Activated naive CD4-positive, alpha-beta T cell treated with anti-CD3 and anti-CD28 coated beads, Interleukin-2, amount 50 U/mL, for 24 hours (primary cell): Measurements from ENCODE around the gene RPRD1B.

Source experiments
- H3K27ac Mint-ChIP-seq: one replicate; pipeline ENCODE4 v1.8.0; 2021; ENCODE audit warnings: mild to moderate bottlenecking, mixed read lengths
- H3K27me3 Mint-ChIP-seq: one replicate; pipeline ENCODE4 v1.8.0; 2021; ENCODE audit warnings: mixed read lengths
- H3K36me3 Mint-ChIP-seq: one replicate; pipeline ENCODE4 v1.8.0; 2021; ENCODE audit warnings: mixed read lengths
- H3K4me1 Mint-ChIP-seq: one replicate; pipeline ENCODE4 v1.8.0; 2021; ENCODE audit warnings: mixed read lengths
- H3K4me3 Mint-ChIP-seq: one replicate; pipeline ENCODE4 v1.8.0; 2021; ENCODE audit warnings: mild to moderate bottlenecking, mixed read lengths
- H3K9me3 Mint-ChIP-seq: one replicate; pipeline ENCODE4 v1.8.0; 2021; ENCODE audit warnings: mixed read lengths

The RPRD1B gene

DNA sequence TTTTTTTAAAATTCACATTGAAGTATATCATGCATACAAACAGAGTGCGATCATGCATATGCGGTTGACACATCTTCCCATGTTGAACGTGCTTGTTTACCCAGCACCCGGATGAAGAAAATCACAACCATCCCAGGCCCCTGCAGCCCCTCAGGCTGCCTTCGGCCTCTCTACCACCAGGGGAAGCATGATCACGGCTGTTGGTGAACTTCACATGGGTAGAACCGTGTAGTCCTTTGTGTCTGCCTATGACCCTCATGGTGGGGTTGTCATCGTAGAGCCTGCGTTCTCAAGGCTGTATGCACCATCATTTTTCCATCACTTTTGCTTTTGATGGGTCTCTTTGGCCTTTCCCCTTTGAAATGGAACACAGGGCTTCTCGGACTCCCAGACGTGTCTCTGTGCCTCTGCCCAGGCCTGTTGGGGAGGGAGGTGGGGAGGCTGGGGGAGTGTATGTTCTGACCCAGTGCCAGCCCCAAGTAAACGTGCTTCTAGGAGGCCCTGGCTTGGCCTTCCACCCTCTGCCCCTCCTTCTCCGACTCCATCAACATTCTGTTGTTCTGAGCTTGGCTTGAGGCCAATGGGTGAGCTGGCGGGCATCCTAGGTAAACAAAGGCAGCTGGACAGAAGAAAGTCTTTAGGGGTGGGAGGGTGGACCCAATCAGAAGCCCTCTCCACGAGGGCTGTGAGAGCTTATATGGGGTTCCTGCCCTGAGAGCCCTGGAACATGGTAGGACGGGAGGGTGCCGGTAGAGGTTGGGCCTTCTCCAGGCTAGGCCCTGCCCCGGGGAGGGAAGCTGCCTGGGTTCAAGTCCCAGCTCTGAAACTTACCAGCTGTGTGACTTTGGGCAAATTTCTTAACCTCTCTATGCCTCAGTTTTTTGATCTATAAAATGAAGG, 91.9 kb downstream of the RPRD1B start:
- no peaks in the 10 kb centered on the region for H3K4me1 Mint-ChIP-seq
- H3K4me3 Mint-ChIP-seq, result no peak overlapping the region
- H3K36me3 Mint-ChIP-seq, result no peaks in the 10 kb centered on the region
- H3K27ac Mint-ChIP-seq, result no peak overlapping the region
- no peaks in the 10 kb centered on the region for H3K27me3 Mint-ChIP-seq
- H3K9me3 Mint-ChIP-seq, result no peaks in the 10 kb centered on the region

DNA sequence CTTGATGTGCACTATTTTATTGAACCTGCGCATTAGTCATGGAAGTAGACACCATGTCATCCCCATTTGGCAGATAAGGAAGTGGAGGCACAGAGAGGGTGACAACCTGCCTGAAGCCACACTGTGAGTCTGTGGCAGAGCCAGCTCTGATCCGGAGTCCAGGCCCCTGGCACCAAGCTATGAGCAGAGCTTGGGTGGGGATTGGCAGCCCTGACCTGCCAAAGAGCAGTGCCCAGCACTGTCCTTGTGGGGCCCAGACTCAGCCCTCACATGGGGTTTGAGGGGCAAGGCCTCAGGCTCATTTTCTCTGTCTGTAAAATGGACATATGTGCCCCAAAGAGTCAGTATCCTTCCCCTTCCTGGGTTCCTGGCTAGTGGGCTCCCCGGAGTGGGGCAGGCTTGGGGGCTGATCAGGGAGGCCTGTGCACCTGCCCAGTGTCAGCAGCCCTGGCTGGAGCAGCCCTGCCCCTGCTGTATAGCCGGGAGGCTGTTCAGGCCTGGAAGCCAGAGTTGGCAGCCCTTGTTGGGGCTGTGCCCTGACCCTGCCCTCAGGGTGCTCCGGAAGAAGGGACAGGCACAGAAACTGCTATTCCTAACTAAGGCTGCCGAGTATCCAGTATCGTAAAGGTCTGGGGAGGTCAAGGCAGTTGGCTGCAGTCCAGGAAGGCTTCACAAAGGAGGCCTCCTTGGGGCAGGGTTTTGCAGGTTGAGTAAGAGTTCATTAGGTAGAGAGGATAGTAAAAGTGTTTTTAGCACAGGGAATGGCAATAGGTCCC, 92.8 kb downstream of the RPRD1B start:
- Mint-ChIP-seq H3K36me3 (no peaks in the 10 kb centered on the region), H3K27me3 (no peaks in the 10 kb centered on the region), H3K9me3 (no peaks in the 10 kb centered on the region), H3K4me1 (no peaks in the 10 kb centered on the region), H3K4me3 (no peak overlapping the region), H3K27ac (no peak overlapping the region)

DNA sequence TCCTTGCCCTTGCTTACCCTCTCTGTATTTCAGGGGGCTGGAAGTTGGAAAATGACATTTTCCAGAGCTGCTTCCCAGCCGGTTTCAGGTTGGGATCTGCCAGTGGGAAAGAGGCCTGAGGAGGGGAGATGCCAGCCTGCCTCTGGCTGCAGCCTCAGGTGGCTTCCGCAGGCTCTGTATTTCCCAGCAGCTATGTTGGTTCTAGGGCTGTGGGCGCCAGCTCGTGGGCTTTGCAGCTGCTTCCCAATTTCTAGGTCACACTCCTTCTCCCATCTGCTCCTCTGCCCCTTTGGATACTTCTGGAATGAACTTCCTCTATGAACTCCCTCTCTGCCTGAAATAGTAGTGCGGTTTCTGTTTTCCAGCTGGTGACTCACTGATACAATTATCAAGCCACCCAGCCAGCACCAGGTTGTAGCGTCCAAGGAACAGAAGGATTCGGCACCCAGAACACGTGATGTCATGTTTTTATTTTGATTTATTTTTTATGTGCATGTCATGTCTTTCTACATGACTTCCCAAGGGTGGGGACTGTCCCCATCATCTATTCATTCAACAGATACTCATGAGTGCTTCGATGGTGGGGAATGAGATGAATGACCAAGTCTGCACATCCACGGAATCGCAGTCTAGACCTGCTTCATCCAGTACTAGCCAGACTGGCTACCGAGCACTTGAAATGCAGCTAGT, 93.5 kb downstream of the RPRD1B start:
- H3K4me3 Mint-ChIP-seq, result no peak overlapping the region

DNA sequence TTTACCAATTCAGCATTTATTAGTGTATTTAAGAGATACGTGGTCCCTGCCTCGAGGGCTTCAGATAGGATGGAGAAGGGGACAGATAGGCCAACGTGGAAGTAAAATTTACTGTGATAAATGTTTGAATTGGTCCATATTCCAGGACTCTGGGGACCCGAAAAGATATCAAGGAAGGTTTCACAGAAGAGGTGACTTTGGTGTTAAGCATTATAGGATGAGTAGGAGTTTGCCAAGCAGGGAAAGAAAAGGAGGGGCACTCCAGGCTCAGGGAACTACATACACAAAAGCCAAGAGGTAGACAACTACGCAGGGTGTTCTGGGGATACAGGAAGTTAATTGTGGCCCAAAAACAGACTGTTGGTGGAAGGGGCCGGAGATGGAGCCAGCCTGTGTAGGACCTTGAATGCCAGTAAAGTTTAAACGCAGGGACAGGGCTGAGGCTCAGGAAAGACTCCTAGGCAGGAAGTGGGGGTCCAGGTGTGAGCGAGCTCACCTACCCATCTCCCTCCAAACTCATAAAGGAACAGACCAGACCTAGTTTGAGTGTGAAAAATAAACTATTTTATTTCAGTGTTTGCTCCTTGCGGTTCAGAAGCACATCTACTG, 94.5 kb downstream of the RPRD1B start:
- no peak overlapping the region for H3K4me3 Mint-ChIP-seq
- no peaks in the 10 kb centered on the region for H3K4me1 Mint-ChIP-seq
- no peaks in the 10 kb centered on the region for H3K9me3 Mint-ChIP-seq
- H3K27me3 Mint-ChIP-seq, result no peaks in the 10 kb centered on the region
- no peaks in the 10 kb centered on the region for H3K36me3 Mint-ChIP-seq
- H3K27ac Mint-ChIP-seq, result no peak overlapping the region

More for the DNA sequence above, 93.5 kb downstream of the RPRD1B start:
- Mint-ChIP-seq H3K4me1 (no peaks in the 10 kb centered on the region), H3K36me3 (no peaks in the 10 kb centered on the region), H3K9me3 (no peaks in the 10 kb centered on the region), H3K27ac (no peak overlapping the region), H3K27me3 (no peaks in the 10 kb centered on the region)

DNA sequence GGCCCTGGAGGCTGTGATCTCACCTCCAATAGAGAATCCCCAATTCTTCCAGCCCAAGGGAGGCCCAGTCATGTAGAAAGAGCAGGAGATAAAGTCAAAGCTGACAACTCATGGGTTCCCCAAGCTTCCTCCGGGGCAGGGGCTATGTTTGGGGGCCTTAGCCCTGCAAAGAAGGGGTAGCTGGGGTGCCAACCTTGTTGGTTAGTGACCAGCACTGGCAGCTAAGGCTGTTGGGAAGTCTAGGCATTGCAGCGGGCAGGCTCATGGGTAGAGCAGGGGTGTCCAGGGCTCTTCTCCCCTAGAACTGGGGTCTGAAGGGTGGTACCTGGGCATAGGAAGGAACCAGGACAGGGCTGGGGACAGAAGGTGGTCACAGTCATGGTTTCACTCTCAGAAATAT, 95.1 kb downstream of the RPRD1B start:
- Mint-ChIP-seq H3K36me3 (no peaks in the 10 kb centered on the region), H3K4me1 (no peaks in the 10 kb centered on the region), H3K4me3 (no peak overlapping the region), H3K27ac (no peak overlapping the region), H3K27me3 (no peaks in the 10 kb centered on the region), H3K9me3 (no peaks in the 10 kb centered on the region)

DNA sequence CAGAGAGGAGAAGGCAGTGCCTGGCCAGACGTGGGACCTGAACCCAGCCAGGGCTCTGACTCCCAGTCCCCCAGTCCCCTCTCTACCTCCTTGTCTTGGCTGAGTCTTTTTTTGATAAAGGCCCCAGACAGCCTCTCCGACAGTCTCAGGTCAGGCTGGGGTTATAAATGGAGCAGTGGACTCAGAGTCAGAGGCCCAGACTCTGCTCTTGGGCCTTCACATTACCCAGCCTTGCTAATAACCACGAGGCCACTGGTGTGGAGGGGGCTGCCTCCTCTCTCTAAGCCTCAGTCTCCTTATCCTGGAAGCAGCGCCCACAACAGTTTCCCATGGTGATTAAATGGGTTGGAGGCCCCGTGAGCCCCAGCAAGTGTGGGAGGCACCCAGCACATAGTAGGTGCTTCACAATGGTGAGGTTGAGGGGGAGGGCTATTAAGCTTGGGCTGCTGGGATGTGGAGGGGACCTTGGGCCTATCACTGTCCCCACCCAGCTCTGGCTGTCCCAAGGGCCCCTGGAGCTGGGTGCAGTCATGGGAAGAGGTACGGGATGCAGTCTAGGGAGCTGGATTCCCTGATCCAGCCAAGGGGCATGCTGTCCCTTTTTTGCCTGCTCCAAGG, 95.8 kb downstream of the RPRD1B start:
- Mint-ChIP-seq H3K4me3 (no peak overlapping the region), H3K36me3 (no peaks in the 10 kb centered on the region), H3K9me3 (no peaks in the 10 kb centered on the region), H3K4me1 (peaks cover 1% of the 10 kb centered on the region), H3K27me3 (no peaks in the 10 kb centered on the region), H3K27ac (no peak overlapping the region)

DNA sequence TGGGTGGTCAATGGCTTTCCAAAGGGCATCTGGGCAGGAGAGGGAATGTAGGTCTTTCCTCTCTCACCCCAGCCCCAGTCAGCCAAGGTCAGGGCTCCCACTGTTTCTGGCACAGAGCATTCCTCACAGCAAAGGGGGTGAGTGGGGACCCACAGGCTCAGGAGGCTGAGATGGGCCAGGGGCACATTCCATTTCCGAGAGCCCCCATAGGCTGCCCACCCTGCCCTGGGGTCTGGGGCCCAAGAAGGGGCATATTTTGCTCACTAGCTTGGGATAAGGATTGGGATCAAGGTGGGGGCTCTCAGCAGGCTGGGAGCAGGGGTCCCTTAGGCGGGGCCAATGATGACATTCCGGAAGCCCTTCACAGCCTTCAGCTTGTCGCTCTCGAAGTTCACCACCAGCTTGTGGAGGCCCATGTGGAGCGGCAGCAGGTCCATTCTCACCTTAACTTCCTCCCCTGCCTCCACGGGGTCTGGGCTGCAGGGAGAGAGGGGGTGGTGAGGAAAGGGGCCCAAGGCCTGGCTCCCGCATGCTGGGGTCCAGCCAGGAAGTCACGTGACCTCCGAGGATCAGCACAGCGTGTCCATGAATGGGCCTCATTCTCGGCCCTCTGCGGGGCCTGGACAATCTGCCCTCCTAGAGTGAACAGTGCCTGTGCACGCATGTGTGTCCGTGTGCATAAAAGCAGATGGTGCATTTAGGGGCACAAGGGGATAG, 96.5 kb downstream of the RPRD1B start:
- Mint-ChIP-seq H3K27me3 (no peaks in the 10 kb centered on the region), H3K36me3 (no peaks in the 10 kb centered on the region), H3K4me1 (peaks cover 4% of the 10 kb centered on the region), H3K27ac (no peak overlapping the region), H3K4me3 (no peak overlapping the region), H3K9me3 (no peaks in the 10 kb centered on the region)

DNA sequence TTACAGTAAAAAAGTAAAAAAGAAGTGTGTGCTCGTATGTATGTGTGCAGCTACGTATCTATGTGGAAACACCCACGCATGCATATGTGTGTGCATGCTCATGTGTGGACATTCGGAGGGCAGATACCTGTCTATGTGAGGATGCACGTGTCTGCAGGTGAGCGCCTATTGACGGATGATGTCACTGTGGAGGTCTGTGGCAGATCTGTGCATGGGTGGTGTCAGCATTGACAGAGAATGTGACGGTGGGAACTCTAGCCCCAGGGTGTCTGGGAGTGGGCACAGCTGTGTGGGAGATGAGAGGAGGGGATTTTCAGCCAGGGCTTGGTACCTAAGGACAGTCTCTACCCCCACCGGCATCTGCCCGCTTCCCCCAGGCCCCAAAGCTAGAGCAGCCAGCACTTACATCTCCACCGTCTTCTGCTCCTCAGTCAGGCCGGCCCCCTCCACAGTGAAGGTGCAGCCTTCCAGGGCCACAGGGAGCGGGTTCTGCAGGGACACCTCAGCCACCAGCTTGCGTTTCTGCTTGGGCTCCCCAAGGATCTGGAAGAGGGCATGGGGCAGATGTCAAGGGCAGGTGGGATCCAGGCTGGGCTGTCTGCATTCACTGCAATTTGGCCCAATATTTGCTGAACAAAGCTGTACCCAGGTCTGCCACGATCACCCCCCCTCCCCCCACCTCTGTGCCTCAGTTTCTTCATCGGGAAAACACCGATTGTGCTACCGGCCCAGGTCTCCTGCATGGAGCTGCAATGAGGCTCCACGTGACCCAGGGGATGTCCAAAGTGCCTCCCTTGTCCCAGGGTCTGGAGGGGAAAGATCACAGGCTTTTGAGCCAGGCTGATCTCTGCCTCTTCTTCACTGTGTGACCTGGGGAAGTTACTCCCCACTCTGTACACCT, 97.4 kb downstream of the RPRD1B start:
- Mint-ChIP-seq H3K36me3 (no peaks in the 10 kb centered on the region), H3K27me3 (no peaks in the 10 kb centered on the region), H3K27ac (no peak overlapping the region), H3K4me3 (no peak overlapping the region), H3K4me1 (peaks cover 4% of the 10 kb centered on the region), H3K9me3 (no peaks in the 10 kb centered on the region)

DNA sequence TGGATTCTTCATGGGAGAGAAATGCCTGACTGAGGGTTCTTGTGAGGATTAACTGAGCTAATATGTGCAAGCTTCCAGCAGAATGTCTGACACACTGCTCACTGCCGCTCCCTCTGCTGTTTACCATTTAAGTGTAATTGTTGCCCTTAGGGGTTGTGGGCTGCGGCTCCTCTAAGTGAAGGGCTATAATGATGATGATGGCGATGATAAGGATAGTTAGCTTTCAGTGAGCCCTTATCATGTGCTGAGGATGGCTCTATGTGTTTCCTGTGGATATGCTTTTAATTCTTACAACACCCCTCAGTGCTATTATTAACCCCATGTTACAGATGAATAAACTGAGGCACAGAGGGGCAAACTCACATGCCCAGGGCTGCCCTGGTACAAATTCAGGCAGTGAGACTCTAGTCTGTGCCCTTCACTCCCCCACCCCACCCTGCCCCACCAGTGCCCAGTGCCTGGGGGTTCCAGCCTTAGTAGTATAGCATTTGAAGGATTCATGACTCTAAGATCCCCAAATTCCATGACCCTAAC, 98.1 kb downstream of the RPRD1B start:
- peaks cover 4% of the 10 kb centered on the region for H3K4me1 Mint-ChIP-seq
- H3K36me3 Mint-ChIP-seq, result no peaks in the 10 kb centered on the region
- H3K9me3 Mint-ChIP-seq, result no peaks in the 10 kb centered on the region
- no peak overlapping the region for H3K27ac Mint-ChIP-seq
- no peak overlapping the region for H3K4me3 Mint-ChIP-seq
- no peaks in the 10 kb centered on the region for H3K27me3 Mint-ChIP-seq

DNA sequence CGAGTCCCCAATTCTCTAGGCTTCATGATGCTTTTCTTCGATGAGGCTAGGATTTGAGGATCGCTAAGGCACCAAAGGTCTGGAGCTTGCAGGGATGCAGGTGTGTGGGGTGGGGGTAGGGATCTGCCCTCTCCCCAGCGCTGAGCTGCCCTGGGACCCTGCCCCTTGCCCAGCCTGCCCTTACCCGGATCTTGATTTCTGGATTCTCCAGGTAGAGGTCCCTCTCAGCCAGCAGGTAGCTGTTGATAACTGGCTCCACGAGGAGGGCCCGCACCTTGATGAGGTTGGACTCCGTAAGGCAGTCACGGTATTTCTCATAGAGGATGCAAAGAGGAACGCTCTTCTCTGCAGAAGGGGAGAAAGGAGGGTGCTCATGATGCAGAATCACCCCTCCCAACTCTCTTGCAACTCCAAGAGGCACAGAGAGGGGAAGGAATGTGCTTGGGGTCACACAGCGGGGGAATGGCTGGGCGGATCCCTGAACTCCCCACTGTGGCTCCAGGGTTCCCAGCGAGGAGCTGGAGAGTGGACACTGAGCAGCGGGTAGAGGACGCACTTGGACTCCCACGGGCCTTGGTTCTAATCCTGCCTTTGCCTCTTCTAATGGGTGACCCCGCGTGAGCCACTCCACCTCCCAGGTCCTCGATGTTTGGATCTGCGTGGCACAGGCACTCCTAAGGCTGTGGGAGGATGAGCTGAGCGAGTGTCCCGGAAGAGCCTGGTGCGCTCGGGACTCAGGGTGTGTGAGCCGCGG, 98.8 kb downstream of the RPRD1B start:
- H3K9me3 Mint-ChIP-seq, result no peaks in the 10 kb centered on the region
- H3K4me1 Mint-ChIP-seq, result peaks cover 4% of the 10 kb centered on the region
- no peak overlapping the region for H3K27ac Mint-ChIP-seq
- no peaks in the 10 kb centered on the region for H3K36me3 Mint-ChIP-seq
- H3K4me3 Mint-ChIP-seq, result no peak overlapping the region
- no peaks in the 10 kb centered on the region for H3K27me3 Mint-ChIP-seq

DNA sequence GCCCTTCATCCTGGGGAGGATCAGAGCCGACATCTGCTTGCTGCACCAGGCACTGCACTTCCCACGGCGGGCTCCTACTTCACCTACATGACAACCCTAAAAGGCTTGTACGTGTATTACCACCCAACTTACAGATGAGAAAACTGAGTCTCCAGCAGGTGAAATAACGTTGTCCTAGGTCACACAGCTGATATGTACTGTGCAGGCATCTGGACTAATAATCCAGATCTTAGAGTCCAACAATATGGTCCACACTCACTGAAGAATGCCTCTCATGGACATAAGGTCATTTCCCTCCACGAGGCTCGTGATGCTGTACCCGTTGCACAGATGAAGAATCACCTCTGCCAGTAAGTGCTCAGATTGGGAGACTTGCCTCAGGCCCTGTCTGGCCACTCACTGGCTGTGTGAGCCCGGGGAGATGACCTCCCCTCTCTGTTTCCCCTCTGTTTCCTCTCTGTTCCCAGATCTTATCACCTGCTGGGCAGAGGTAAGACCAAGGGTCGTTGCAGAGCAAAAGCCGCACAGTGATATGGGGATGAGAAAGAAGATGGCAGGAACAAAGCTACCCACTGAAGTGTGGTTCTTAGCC, 99.5 kb downstream of the RPRD1B start:
- H3K4me3 Mint-ChIP-seq, result no peak overlapping the region
- peaks cover 4% of the 10 kb centered on the region for H3K4me1 Mint-ChIP-seq
- no peaks in the 10 kb centered on the region for H3K36me3 Mint-ChIP-seq
- H3K27me3 Mint-ChIP-seq, result no peaks in the 10 kb centered on the region
- no peaks in the 10 kb centered on the region for H3K9me3 Mint-ChIP-seq
- no peak overlapping the region for H3K27ac Mint-ChIP-seq

DNA sequence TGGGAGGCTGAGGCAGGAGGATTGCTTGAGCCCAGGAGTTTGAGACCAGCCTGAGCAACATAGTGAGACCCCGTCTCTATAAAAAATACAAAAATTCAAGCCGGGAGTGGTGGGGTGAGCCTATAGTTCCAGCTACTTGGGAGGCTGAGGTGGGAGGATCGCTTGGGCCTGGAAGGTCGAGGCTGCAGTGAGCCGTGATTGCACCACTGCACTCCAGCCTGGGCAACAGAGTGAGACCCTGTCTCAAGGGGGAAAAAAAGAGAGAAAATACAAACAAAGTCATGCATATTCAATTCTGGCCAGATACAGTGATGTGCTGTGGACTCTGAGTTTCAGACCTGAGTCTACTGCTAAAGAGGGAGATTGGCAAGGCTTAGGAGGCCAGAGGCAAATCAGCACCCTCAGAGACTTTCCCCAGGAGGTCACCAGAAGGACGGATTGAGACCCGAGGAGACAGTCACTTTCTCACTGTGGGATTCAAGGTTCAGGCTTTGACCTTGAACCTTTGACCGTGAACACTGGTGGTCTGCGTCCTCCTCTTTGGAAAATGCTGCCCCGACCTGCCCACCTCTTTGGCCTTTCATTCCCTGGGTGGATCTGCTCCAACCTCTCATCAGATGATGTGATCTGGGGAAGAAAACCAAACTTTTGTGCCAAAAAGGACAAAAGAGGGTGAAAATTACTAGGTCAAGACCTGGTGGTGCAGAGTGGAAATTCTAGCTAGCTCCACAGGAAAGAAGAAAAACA, 100.3 kb downstream of the RPRD1B start:
- H3K27ac Mint-ChIP-seq, result no peak overlapping the region
- no peak overlapping the region for H3K4me3 Mint-ChIP-seq
- H3K4me1 Mint-ChIP-seq, result peaks cover 4% of the 10 kb centered on the region
- no peaks in the 10 kb centered on the region for H3K36me3 Mint-ChIP-seq
- H3K27me3 Mint-ChIP-seq, result no peaks in the 10 kb centered on the region
- H3K9me3 Mint-ChIP-seq, result no peaks in the 10 kb centered on the region
